Cardiac septum (tissue), 1 donor: ENCODE results near the gene PSMD11. TPM values are rescaled to one million over a fixed set of nuclear protein-coding genes. Genes with fewer than 3 reads are reported as not detected.

Source experiments
- DNase-seq: peaks from one replicate; pipeline ENCODE4 v3.0.0-alpha.2; 2020; ENCODE audit warnings: low spot score
- intact Hi-C: fragments of 100-400 bp; cut with DNase I; formaldehyde crosslinking; loops from one replicate; pipeline ENCODE4 v1.14.0; 2022
- total RNA-seq: library from RNA; stranded (reverse); fragmentation: NEBNext Ultra II Directional; extraction: Animal tissue kit (Norgen Biotek cat#: 25700); gene quantifications from one replicate; pipeline ENCODE4 v1.2.1, GENCODE V29; 2021
- donor health status: DM: no; HTN: no; CAD: no.

PSMD11 gene
- total RNA-seq, 1 donor from 2014 or later: 81.7 TPM

DNA sequence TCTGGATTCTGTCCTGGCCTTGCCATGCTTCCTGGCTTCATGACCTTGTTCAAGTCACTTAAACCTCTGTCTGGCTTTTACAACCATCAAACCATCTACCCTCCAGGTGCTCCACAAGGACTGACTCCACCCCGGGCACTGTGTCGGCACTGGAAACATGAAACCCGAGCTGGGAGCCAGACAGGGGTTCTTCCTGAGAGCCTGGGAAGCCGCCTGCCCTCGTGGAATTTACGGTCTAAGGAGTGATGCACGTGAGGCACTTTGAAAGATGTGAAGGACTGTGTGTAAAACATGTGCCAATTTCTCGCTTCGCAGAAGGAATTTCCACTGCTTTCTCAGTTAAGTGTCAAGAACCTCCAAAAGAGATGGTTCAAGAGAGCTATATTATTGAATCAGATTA, 54.1 kb downstream of the PSMD11 start:
- DNase-seq: no peak
- intact Hi-C loops: no loop called here

- DNase-seq: no peak
- intact Hi-C loops: no loop called here
Observed at GRCh38 chr17:32502013-32502412, 57.7 kb downstream of the PSMD11 start.

DNA sequence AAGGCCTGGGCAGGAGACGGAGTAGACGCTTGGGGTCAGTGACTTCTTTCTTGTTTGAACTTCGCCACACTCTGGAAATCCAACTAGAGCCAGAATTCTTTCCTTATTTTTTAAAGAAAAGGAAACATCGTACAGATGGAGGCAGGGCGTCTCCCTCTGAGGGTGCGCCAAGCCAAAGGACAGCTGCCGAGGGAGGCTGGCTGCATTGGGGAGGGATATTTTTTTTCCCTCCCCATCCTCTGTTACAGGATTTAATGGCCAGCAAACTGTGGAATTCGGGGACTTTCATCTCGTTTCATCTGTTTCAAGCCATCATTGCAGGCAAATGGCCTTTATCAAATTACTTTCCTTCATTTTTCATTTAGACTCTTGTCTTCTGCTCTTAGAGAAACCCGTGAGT, 58.4 kb downstream of the PSMD11 start:
- DNase-seq: no peak
- intact Hi-C loops: no loop called here

DNA sequence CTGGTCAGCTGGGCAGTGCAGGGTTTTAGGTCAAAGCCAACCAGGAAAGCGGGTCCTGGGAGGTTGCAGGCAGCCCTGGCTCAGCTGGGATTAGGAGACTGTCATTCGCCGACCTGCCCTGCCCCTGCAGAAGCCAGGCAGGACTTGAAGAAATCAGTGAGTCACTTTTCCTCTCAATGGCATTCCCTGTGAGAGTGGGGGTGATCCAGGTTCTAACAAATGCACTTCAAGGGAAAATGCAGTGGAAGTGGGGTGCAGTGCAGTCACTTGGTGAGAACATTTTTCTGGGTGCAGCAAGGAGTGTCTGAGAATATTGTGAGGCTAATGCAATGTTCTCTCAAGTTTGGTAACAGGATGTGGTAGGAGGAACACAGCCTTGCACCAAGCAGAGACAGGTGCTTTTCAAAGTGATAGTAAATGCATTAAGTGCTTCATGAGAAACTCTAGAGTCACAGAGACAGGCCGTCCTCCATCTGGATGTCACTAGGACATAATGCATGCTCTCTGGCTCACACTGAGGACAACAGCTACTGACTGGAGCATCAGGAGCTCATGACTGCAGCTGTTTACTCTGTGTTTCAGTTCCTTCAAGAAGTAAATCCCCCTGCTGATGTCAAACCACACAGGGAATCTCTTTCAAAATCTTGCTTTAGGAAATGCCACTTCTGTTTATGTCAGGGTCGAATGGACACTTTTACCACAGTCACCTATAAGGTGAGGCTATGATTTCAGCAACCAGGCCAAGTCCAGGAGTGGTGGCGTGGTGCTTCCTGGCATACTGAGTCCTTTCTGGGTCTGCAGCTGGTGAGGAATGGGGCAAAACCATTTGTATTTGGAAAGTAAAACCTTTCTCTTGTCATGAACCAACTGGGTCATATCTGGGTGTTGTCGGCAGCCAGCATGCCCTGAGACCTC, 59.2 kb downstream of the PSMD11 start:
- intact Hi-C loops: no loop called here
- DNase-seq: no peak

DNA sequence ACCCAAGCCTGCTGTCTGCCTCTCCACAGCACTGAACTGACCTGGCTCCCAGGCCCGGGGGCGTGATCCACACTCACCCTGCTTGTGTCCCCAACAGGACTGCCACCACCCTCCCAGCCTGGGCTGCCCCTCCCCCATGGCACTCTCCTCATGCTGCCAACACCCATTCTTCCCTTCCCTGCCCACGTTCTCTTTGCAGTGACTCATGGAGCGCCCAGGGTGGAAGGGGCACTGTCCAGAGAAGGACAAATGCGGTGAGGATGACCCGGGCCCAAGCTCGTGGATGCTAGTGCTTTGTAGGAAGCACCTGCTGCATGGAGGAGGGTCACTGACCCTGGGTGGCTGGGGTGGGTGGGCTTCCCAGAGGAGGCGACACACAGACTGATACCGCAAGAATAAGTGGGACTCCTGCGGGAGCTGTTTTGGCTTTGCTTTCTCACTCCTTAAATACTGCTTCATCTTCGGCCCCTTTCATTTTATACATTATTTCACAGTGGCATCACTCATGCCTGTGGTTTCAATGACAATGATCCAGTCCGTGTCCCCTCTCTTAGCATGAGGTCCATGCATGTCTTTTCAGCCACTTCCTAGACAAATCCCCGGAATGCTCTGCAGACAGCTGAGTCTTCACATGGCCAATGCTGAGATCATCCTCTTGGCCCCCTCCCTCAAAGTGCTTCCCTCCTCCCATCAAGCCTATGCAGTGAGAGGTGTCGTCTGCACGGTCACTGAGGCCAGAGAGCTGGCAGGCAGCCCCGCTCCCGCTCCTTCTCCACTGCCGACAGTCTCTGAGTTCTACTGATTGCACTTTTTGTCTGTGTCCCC, 60.1 kb downstream of the PSMD11 start:
- DNase-seq: no peak

GRCh38 chr17:32508926-32509325, 64.6 kb downstream of the PSMD11 start:
- no peak for DNase-seq
- intact Hi-C loops: no loop called here

More for the DNA sequence above, 60.1 kb downstream of the PSMD11 start:
- intact Hi-C loops: no loop called here

- no peak for DNase-seq
Observed at GRCh38 chr17:32510466-32510865, 66.2 kb downstream of the PSMD11 start.

DNA sequence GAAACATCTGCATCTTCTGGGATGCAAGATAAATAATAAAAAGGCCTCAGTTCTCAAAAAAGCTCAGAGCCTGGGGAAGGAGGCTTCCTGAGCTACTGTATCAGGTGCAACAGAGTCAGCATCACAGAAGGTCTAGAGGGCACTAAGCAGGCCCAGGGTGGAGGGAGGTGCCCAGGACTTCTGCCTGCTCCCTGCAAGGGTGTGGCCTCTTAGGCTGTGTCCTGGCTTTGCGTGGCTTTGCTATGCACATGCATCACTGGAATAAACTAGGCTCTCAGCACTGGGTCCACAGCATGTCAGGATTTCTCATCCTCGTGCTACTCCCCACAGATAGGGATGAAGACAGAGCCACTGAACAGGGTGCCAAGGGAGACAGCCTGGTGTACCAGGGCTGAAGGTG, 68.0 kb downstream of the PSMD11 start:
- no peak for DNase-seq
- intact Hi-C loops: loop anchor here (10.0 kb wide), 1 partner anchor 362 kb away; the partner anchor contains the start of gene MYO1D

More at GRCh38 chr17:32510466-32510865, 66.2 kb downstream of the PSMD11 start:
- intact Hi-C loops: loop anchor here (10.0 kb wide), 1 partner anchor 364 kb away; the partner anchor contains the start of gene MYO1D

DNA sequence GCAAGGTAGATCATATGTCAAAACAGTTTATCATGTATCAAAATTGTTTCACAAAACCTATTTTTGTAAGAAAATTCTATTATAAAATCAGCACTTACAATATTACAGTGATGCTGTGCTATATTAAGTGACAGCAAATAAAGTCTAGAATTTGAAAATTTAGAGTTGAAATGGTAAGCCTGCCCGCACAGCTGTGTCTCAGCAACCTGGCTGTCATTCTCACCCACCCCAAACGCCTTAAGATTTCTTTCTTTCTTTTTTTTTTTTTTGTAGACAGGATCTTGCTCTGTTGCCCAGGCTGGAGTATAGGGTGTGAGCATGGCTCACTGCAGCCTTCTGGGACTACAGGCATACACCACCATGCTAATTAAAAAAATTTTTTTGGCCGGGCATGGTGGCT, 69.3 kb downstream of the PSMD11 start:
- DNase-seq: no peak
- intact Hi-C loops: loop anchor here (10.0 kb wide), 1 partner anchor 361 kb away; the partner anchor contains the start of gene MYO1D

- intact Hi-C loops: loop anchor here (5.0 to 10.0 kb wide), 2 partner anchors 32 to 360 kb away; partner anchors contain the start of gene MYO1D
- no peak for DNase-seq
Observed at GRCh38 chr17:32514606-32515005, 70.3 kb downstream of the PSMD11 start.

DNA sequence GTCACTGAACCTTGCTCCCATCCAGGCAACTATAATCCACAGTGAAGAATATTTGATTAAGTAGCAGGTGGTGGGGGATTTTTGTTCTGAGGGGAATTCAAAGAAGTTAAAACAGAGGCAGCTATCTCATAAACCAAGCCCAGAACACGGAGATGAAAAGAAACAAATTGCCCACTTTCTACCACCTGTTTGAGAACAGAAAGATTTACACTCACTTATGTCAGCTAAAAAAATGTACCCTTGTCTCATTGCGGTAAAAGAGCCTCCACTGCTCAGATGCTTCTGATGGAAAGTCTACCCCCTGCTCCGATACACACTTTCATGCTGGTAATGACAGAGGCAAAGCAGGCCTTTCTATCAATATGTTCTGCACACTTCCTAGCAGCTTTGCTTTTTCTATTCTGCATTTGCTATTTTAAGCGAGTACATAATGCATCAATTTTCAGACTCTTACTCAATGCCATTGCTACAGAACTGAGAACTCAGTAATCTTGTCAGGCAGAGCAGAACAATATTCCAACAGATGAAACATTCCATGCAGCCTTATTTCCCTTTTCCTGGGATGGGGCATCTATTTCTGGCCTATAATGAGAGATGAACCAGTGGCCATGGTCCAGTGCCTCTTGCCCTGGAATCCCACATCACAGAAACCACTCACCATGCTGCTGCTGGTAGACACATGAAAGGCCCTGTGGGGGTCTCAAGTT, 71.5 kb downstream of the PSMD11 start:
- DNase-seq: peak; percentile 14
- intact Hi-C loops: loop anchor here (5.0 to 10.0 kb wide), 2 partner anchors 34 to 359 kb away; partner anchors contain the start of gene MYO1D

- DNase-seq: peak; percentile 38
- intact Hi-C loops: loop anchor here (5.0 to 10.0 kb wide), 2 partner anchors 34 to 358 kb away; partner anchors contain the start of gene MYO1D
Observed at GRCh38 chr17:32516450-32516849, 72.1 kb downstream of the PSMD11 start.

DNA sequence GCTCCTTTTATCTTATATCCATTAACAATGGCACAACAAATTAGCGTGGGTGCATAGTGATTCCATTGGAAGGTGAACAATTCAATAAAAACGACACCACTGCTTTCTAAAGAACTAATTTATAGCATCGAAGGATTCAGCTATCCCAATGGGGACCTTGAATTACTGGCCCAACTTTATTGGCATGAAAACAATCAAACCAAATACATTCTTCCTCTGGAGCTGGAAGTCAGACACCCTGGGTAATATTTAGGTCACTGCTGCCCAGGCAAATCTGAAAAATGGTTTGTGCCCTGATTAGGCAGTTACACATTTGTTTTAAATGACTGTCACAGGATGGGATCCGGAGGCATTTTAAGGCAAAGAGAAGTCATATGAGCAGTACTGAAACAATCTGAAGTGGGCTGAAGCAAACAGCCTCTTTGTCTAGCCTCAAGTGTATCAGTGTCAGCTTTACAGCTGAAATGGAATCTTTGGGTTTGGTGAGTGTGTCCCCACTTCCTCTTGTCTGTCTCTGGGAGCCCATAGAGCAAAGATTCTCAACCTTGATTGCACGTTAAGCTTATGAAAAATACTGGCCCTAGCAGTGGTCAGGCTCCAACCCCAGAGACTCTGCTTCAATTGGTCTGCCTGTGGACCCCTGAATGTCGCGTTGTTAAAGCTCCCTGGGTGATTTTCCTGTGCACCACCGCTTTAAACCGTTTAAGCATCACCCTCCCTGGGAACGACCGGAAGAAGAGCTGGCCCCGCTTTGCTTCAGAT, 72.8 kb downstream of the PSMD11 start:
- DNase-seq: peak; percentile 50
- intact Hi-C loops: loop anchor here (5.0 to 10.0 kb wide), 2 partner anchors 35 to 358 kb away; partner anchors contain the start of gene MYO1D

GRCh38 chr17:32517982-32518381, 73.7 kb downstream of the PSMD11 start:
- intact Hi-C loops: loop anchor here (5.0 to 10.0 kb wide), 2 partner anchors 36 to 357 kb away; partner anchors contain the start of gene MYO1D
- DNase-seq: peak; percentile 29

DNA sequence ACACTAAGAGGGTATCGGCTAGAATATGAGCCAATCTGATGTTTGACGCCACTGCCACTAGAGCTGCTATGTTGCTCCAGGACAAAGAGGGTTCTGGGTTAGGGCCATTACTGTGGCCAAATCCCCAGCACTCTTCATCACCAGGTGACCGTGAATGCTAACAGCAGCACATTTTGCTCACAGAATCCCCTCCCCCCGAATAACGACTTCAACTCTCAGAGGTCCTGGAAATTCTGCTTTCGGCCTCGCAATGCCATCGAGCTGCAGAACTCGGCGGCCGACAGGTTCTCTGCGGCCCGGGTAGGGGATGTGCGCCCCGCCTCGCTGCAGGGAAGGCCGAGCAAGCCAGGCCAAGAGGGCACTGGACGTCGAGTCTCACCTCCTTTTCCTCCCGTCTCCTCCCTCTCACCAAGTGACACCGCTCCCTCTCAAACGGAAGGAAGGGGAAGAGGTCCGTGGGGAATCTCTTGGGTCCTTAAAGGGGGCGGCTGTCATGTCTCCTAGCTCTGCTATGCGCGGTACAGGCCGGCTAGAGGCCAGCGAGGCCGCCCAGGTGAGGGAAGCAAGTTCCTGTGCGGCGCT, 74.4 kb downstream of the PSMD11 start:
- intact Hi-C loops: loop anchor here (5.0 to 10.0 kb wide), 2 partner anchors 36 to 356 kb away; partner anchors contain the start of gene MYO1D
- DNase-seq: peak; percentile 31

- peak; percentile 77 for DNase-seq
- intact Hi-C loops: loop anchor here (5.0 to 10.0 kb wide), 2 partner anchors 37 to 355 kb away; partner anchors contain the start of gene MYO1D
Observed at GRCh38 chr17:32519228-32520103, 75.2 kb downstream of the PSMD11 start.
